Activated naive CD4-positive, alpha-beta T cell treated with anti-CD3 and anti-CD28 coated beads, Interleukin-2, amount 50 U/mL, for 72 hours (primary cell): Measurements from ENCODE around the gene PSMB2. TPM values are rescaled to one million over a fixed set of nuclear protein-coding genes. Genes with fewer than 3 reads are reported as not detected.

Experiments used
- ATAC-seq, 2 donors: fragments of 150-1000 bp; cut with Tn5 transposase; 2 replicates each; pipeline ENCODE4 v1.10.0; 2021; ENCODE audit warnings: mild to moderate bottlenecking in 2 of 2, moderate library complexity in 2 of 2
- DNase-seq, 2 donors: peaks; one replicate each; pipeline ENCODE4 v3.0.0; 2021 to 2022; ENCODE audit warnings: low spot score in 2 of 2
- H3K27ac Mint-ChIP-seq, 2 donors: one replicate each; pipeline ENCODE4 v1.8.0; 2022; ENCODE audit warnings: mild to moderate bottlenecking in 2 of 2, mixed read lengths in 2 of 2
- H3K36me3 Mint-ChIP-seq, 2 donors: one replicate each; pipeline ENCODE4 v1.8.0; 2022; ENCODE audit warnings: mixed read lengths in 2 of 2
- H3K9me3 Mint-ChIP-seq, 2 donors: one replicate each; pipeline ENCODE4 v1.8.0; 2022; ENCODE audit warnings: mixed read lengths in 2 of 2
- total RNA-seq, 2 donors: library from RNA; stranded (reverse); gene quantifications; one replicate each; pipeline ENCODE4 v1.2.3, GENCODE V29; 2022

The PSMB2 gene
- total RNA-seq, 2 donors from 2014 or later, result 87.0 to 98.8 TPM

DNA sequence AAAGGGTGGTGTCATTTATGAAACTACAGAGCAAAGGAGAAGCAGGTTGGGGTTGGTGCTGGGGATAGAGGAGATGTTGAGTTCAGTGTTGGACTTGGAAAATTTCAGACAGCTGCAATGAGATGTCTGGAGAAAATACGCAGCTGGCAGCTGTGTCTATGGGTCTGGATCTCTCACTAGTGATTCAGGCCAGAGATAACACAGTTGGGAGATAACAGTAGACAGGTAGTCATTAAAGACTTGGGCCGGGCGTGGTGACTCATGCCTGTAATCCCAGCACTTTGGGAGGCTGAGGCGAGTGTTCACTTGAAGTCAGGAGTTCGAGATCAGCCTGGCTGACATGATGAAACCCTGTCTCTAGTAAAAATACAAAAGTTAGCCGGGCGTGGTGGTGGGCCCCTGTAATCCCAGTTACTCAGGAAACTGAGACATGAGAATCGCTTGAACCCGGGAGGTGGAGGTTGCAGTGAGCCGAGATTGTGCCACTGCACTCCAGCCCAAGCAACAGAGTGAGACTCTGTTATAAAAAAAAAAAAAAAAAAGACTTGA, 70.7 kb downstream of the PSMB2 start:
- ATAC-seq, result no peak
- no peaks in the 10 kb centered on the region for H3K9me3 Mint-ChIP-seq
- peak overlapping the region in 1 of 2 donors; percentile 14 for H3K27ac Mint-ChIP-seq

DNA sequence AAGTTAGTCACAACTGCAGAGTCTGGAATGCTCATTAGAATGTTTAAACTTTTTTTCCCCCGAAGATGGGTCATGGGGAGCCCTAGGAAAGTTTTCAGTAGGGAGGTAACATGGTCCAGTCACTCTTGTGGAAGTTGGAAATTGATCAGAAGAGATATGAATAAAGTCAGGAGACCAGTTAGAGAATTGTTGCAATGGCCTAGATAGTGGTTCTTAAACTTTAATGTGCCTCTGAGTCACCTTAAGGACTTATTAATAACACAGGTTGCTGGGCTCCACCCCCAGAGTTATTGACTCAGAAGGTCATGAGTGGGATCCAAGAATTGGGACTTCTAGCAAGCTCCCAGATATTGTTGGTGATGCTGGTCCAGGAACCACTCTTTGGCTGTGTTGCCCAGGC, 71.4 kb downstream of the PSMB2 start:
- DNase-seq (peak in 1 of 2 donors; percentile 3), ATAC-seq (no peak)
- Mint-ChIP-seq H3K27ac (peak overlapping the region in 1 of 2 donors; percentile 14), H3K36me3 (peaks cover 0 to under 1% of the 10 kb centered on the region in 2 donors), H3K9me3 (no peaks in the 10 kb centered on the region)

More for the DNA sequence above, 70.7 kb downstream of the PSMB2 start:
- no peaks in the 10 kb centered on the region for H3K36me3 Mint-ChIP-seq
- DNase-seq, result peak in 1 of 2 donors; percentile 20

DNA sequence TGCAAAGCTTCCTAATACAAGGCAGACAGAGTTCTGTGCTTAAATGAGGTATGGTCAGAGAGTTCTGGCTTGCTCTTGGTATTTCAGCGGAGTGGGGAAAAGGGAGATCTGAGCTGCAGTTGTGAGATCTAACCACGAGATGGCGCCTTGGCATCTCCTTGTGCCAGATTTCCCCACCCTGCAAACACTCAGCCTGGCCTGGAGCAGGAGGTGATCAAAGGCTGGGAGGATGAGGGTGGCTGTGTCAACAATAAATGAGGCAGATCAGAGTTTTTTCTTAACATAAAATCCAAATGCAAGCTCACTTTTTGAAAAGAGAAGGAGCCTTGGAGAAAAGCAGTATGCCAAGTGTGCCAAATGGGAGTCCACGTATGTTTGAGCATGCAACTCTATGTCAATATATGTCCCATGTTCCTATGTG, 72.3 kb downstream of the PSMB2 start:
- H3K36me3 Mint-ChIP-seq, result peaks cover 0 to 8% of the 10 kb centered on the region in 2 donors
- peak; percentile 60 to 61 for ATAC-seq
- H3K9me3 Mint-ChIP-seq, result no peaks in the 10 kb centered on the region
- no peak overlapping the region for H3K27ac Mint-ChIP-seq
- peak; percentile 57 to 68 for DNase-seq

DNA sequence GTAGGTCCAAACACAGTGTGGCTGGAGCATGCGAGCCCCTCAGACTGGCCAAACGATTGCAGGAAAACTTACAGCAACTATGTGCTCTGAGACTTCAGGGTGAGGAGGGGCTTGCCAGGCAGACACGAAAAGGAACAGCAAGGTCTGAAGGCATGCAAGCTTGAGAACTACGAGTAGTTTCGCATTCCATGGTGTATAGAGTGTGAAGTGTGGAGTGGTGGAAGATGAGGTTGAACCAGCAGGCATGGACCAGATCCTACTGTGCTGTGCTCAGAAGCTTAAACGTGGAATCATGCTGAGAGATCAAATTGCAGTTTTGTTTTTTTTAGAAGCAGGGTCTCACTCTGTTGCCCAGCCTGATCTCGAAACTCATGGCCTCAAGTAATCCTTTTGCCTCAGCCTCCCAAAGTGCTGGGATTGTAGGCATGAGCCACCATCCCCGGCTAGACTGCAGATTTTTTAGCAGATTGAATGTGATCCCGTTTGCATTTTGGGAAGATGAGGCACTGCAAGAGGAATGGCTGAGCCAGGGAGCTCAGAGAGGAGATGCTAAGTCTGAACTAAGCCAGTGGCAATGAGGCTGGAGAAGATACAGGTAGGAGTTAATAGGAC, 73.3 kb downstream of the PSMB2 start:
- Mint-ChIP-seq H3K27ac (no peak overlapping the region), H3K9me3 (no peaks in the 10 kb centered on the region)
- ATAC-seq, result no peak

DNA sequence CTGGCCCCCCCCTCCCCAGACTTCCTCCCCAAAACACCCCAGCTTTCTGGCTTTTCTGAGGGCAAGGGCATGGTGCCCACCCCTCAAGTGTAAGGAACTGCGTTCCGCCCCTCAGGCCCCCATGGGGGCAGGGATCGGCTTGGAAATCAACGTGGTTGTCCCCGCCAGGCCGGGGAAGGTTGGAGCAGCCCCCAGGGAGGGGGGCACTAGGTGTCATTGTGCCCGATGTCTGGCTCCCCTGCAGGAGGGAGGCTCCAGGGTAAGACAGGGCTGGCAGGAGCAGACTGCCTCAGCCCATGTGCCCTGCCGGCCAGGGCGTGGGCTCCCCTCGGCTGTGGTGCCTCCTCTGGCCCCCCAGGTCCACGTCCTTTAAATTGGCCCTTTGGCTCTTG, 75.6 kb downstream of the PSMB2 start:
- peaks cover 0 to 8% of the 10 kb centered on the region in 2 donors for H3K36me3 Mint-ChIP-seq

More for the DNA sequence above, 73.3 kb downstream of the PSMB2 start:
- H3K36me3 Mint-ChIP-seq, result peaks cover 0 to 8% of the 10 kb centered on the region in 2 donors
- DNase-seq, result peak in 1 of 2 donors; percentile 30

GRCh38 chr1:35564884-35565741, 76.2 kb downstream of the PSMB2 start:
- DNase-seq, result peak in 1 of 2 donors; percentile 52
- peaks cover 0 to 8% of the 10 kb centered on the region in 2 donors for H3K36me3 Mint-ChIP-seq

More for the DNA sequence above, 75.6 kb downstream of the PSMB2 start:
- no peak overlapping the region for H3K27ac Mint-ChIP-seq
- ATAC-seq (no peak), DNase-seq (peak in 1 of 2 donors; percentile 39)
- H3K9me3 Mint-ChIP-seq, result no peaks in the 10 kb centered on the region

DNA sequence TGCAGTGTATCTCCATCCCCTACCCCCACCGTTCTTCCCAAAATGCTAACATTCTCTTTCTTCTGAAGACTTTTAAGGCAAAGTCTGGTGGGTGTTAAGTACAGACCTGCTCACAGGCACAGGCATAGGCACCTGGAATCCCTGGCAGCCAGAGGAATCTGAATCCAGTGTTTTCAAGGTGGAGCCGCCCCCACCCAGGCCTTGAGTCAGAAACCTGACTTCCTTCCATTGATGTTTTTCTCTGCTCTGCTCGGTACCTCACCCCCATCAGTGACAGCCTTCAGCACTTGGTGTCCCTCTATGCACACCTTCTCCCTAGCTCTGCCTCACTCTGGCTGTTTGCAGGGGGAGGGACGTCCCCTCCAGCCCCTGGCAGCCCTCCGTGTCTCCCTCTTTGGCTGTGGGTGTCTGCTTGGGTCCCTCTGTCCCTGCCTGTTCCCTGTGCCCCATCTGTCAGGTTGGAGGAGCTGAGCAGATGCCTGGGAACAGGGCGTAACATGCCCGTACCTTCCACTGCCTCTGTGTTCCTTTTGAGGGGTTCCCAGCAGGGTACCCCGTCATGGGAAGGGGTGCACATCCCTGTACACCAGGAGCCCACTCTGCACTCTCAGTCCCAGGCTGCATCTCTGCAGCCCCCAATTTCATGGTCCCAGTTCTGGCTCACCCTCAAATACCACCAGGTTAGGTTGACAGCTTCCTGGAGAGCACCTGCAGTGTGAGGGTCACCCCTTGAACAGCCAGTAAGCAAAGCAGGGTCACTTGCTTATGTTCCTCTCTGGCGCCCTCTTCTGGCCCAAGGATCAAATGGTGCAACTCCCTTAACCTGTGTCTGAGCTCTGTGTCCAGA, 77.1 kb downstream of the PSMB2 start:
- peak overlapping the region; percentile 25 to 44 for H3K27ac Mint-ChIP-seq
- DNase-seq, result peak in 1 of 2 donors; percentile 86
- H3K36me3 Mint-ChIP-seq, result peaks cover 0 to 8% of the 10 kb centered on the region in 2 donors
- ATAC-seq, result peak; percentile 75 to 76
- H3K9me3 Mint-ChIP-seq, result no peaks in the 10 kb centered on the region

More at GRCh38 chr1:35564884-35565741, 76.2 kb downstream of the PSMB2 start:
- Mint-ChIP-seq H3K27ac (peak overlapping the region; percentile 25 to 44), H3K9me3 (no peaks in the 10 kb centered on the region)
- peak in 1 of 2 donors; percentile 2 for ATAC-seq

DNA sequence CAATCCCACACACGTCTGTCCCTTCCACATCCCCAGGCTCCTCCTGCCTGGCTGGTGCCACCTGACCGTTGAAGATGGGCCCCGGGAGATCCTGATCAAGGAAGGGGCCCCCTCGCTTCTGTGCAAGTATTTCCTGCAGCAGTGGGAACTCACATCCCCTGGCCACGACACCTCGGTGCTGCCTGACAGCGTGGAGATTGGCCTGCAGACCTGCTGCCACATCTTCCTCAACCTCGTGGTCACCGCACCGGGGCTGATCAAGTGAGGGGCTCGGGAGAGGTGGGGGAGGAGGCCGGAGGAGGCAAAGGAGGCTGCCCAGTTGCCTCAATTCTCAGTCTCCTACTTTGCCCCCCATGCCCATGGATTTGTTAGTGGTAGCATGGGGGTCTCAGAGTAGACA, 78.2 kb downstream of the PSMB2 start:
- peaks cover 3 to 8% of the 10 kb centered on the region in 2 donors for H3K36me3 Mint-ChIP-seq
- no peaks in the 10 kb centered on the region for H3K9me3 Mint-ChIP-seq
- ATAC-seq (no peak), DNase-seq (no peak)
- peak overlapping the region in 1 of 2 donors; percentile 6 for H3K27ac Mint-ChIP-seq

DNA sequence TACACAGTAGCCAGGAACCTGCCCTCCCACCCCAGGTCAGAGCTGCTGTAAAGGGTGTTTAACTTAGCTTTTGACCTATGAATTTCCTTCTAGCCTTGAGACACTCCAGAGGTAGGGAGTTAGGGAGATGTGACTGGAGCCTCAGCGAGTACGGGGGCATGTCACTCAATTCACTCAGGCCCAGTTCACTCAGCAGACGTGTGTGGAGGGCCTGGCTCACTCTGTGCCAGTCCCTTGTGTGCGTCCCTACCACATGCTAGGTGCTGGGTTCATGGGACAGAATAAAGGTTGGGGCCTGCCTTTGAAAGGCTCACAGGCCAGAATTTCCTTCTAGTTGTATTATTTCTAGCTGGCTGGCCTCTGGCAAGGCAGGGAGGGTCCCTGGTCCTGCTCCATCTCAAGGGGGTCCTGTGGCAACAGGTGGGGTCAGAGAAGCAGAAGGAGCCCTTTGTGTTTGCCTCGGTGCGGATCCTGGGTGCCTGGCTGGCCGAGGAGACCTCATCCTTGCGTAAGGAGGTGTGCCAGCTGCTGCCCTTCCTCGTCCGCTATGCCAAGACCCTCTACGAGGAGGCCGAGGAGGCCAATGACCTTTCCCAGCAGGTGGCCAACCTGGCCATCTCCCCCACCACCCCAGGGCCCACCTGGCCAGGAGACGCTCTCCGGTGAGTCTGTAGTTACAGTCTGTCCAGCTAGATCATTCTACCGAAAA, 79.2 kb downstream of the PSMB2 start:
- peak overlapping the region; percentile 6 to 14 for H3K27ac Mint-ChIP-seq
- DNase-seq (no peak), ATAC-seq (no peak)
- no peaks in the 10 kb centered on the region for H3K9me3 Mint-ChIP-seq
- H3K36me3 Mint-ChIP-seq, result peaks cover 8 to 12% of the 10 kb centered on the region in 2 donors

GRCh38 chr1:35561297-35561971, 79.9 kb downstream of the PSMB2 start:
- peak overlapping the region; percentile 5 to 6 for H3K27ac Mint-ChIP-seq

DNA sequence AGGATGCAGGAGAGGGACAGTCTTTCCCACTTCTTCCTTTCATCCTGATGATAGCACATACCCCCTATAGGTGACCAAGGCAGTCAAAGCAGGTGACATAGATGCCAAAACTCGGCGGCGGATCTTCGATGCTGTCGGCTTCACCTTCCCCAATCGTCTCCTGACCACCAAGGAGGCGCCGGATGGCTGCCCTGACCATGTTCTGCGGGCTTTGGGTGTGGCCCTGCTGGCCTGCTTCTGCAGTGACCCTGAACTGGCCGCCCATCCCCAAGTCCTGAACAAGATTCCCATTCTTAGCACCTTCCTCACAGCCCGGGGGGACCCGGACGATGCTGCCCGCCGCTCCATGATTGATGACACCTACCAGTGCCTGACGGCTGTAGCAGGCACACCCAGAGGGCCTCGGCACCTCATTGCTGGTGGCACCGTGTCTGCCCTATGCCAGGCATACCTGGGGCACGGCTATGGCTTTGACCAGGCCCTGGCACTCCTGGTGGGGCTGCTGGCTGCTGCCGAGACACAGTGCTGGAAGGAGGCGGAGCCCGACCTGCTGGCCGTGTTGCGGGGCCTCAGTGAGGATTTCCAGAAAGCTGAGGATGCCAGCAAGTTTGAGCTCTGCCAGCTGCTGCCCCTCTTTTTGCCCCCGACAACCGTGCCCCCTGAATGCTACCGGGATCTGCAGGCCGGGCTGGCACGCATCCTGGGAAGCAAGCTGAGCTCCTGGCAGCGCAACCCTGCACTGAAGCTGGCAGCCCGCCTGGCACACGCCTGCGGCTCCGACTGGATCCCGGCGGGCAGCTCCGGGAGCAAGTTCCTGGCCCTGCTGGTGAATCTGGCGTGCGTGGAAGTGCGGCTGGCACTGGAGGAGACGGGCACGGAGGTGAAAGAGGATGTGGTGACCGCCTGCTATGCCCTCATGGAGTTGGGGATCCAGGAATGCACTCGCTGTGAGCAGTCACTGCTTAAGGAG, 80.8 kb downstream of the PSMB2 start:
- no peak for ATAC-seq
- no peak for DNase-seq
- Mint-ChIP-seq H3K9me3 (no peaks in the 10 kb centered on the region), H3K36me3 (peaks cover 8 to 12% of the 10 kb centered on the region in 2 donors), H3K27ac (no peak overlapping the region)

More at GRCh38 chr1:35561297-35561971, 79.9 kb downstream of the PSMB2 start:
- H3K36me3 Mint-ChIP-seq, result peaks cover 8 to 12% of the 10 kb centered on the region in 2 donors
- no peaks in the 10 kb centered on the region for H3K9me3 Mint-ChIP-seq
- ATAC-seq (no peak), DNase-seq (no peak)

DNA sequence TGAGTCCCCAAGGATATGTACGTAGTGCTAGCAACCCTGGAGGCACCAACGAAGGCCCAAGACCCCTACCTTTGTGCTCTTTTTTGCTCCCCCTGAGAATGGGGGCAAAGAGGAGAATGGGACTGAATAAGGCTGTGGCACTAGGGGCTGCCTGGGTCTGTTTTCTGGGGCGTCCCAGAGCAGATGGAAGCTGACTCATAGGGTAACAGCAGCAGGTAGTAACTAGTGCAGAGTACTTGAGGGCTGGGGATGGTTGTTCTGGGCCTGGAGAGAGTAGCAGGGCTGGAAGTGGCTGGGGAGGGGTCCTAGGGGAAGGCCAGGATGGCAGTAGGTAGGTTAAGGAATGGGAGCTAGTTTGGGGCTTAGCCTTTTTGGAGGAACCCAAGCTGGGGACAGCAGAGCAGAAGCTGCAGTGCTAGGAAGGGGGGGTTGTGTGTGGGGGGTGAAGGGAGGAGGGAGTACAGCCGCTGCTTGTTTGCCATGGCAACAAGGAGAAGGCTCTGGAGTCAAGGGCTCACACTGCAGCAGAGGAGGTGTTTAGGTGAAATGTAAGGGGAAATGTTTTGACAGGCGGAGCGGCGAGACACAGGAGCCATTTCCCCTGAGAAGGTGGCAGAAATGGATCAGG, 81.9 kb downstream of the PSMB2 start:
- Mint-ChIP-seq H3K9me3 (no peaks in the 10 kb centered on the region), H3K36me3 (peaks cover 2 to 12% of the 10 kb centered on the region in 2 donors), H3K27ac (peak overlapping the region; percentile 33 to 53)
- DNase-seq, result no peak
- no peak for ATAC-seq

- H3K36me3 Mint-ChIP-seq, result peaks cover 0 to 12% of the 10 kb centered on the region in 2 donors
- ATAC-seq (no peak), DNase-seq (no peak)
- H3K27ac Mint-ChIP-seq, result peak overlapping the region; percentile 98 to 99
- H3K9me3 Mint-ChIP-seq, result no peaks in the 10 kb centered on the region
Observed at GRCh38 chr1:35558374-35559316, 82.7 kb downstream of the PSMB2 start.
